HepG2 (cell line): ENCODE results near the gene ASTN2. TPM values are rescaled to one million over a fixed set of nuclear protein-coding genes. Genes with fewer than 3 reads are reported as not detected.

Experiments
- ATAC-seq: fragments of 200-7000 bp; cut with Tn5 transposase; 3 replicates; pipeline ENCODE4 v1.9.1; 2020; ENCODE audit warnings: mild to moderate bottlenecking, moderate library complexity
- BruUV-seq: library from RNA; stranded (reverse); fragments of 400-500 nt; replicated peaks from 2 replicates; lab custom pipeline; 2021; lab: Mats Ljungman, UMichigan
- CTCF ChIA-PET: fragments of 300-600 bp; formaldehyde crosslinking; extraction: SDS; loops from one replicate; lab custom pipeline; 2021; ENCODE audit warnings: low total read pairs, inconsistent platforms, low intra/inter-chr PET ratio; lab: Yijun Ruan, JAX
- POLR2A ChIA-PET: fragments of 350-600 bp; sonication (Branson Sonifier 250); formaldehyde crosslinking; loops from one replicate; lab custom pipeline; 2020; ENCODE audit warnings: antibody characterized with exemption, inconsistent platforms; lab: Yijun Ruan, JAX
- DNase-seq: peaks from one replicate; pipeline ENCODE4 v3.0.0-alpha.2; 2015; ENCODE audit warnings: low spot score
- FAIRE-seq: peaks from 3 replicates; lab custom pipeline; 2011; peaks lifted over from hg19 to GRCh38; lab: Jason Lieb, UNC
- H2AFZ ChIP-seq: one replicate; pipeline ENCODE4 v1.6.1; 2011; ENCODE audit warnings: low read length, inconsistent platforms
- H3K27ac ChIP-seq: fragments of 300-600 bp; 3 replicates; pipeline ENCODE4 v1.8.0; 2011; ENCODE audit warnings: mixed run types, mild to moderate bottlenecking, mixed read lengths, low read length, inconsistent platforms; ENCODE audit not compliant: insufficient read depth; ENCODE audit errors: extremely low read length
- H3K27me3 ChIP-seq, 2 experiments: fragments of 200-600 bp in 1 of 2; 2 replicates in 1 of 2; 3 replicates in 1 of 2; pipeline versions ENCODE4 v1.6.0 to v1.8.0; 2011; ENCODE audit warnings: low read length in 2 of 2, mild to moderate bottlenecking in 2 of 2, moderate library complexity in 2 of 2, inconsistent platforms in 1 of 2; ENCODE audit not compliant: insufficient read depth in 2 of 2, control insufficient read depth in 1 of 2
- H3K36me3 ChIP-seq, 2 experiments: fragments of 200-600 bp in 1 of 2; replicated peaks in 1 of 2; 2 replicates in 1 of 2; 3 replicates in 1 of 2; pipeline versions ENCODE4 v1.5.1 to v1.8.0; 2011; ENCODE audit warnings: low read length in 2 of 2, inconsistent platforms in 1 of 2; ENCODE audit not compliant: insufficient read depth in 2 of 2, control insufficient read depth in 1 of 2
- H3K4me1 ChIP-seq: 2 replicates; pipeline ENCODE4 v1.5.1; 2012; ENCODE audit warnings: low read length, inconsistent platforms; ENCODE audit not compliant: insufficient read depth
- H3K4me2 ChIP-seq: 2 replicates; pipeline ENCODE4 v1.6.0; 2011; ENCODE audit warnings: low read depth, low read length, inconsistent platforms
- H3K4me3 ChIP-seq, 3 experiments: fragments of 200-600 bp in 1 of 3; sonication (generic), shearing (Covaris generic) in 1 of 3; replicated peaks in 1 of 3; 2 replicates each; pipeline ENCODE4 v1.5.1; 2011 to 2016; ENCODE audit warnings: low read length in 3 of 3, inconsistent platforms in 2 of 3, low read depth in 2 of 3, mild to moderate bottlenecking in 2 of 3, control low read depth in 1 of 3, mixed read lengths in 1 of 3; ENCODE audit not compliant: insufficient read depth in 1 of 3
- H3K79me2 ChIP-seq: one replicate; pipeline ENCODE4 v1.6.1; 2011; ENCODE audit warnings: low read length, inconsistent platforms; ENCODE audit not compliant: insufficient read depth
- H3K9ac ChIP-seq: 2 replicates; pipeline ENCODE4 v1.6.0; 2011; ENCODE audit warnings: mild to moderate bottlenecking, low read depth, low read length, inconsistent platforms; ENCODE audit not compliant: insufficient read depth
- H3K9me3 ChIP-seq: 2 replicates; pipeline ENCODE4 v1.5.1; 2012; ENCODE audit warnings: mild to moderate bottlenecking, low read length
- H4K20me1 ChIP-seq: 2 replicates; pipeline ENCODE4 v1.6.0; 2011; ENCODE audit warnings: inconsistent platforms, mild to moderate bottlenecking, low read length, moderate library complexity; ENCODE audit not compliant: insufficient read depth
- GLMP ChIP-seq: sonication (generic); formaldehyde crosslinking; IDR thresholded peaks from 2 replicates; pipeline ENCODE4 v1.9.0; 2021; ENCODE audit warnings: missing genetic modification reagents, mild to moderate bottlenecking, borderline replicate concordance
- HES4 ChIP-seq: sonication (generic); formaldehyde crosslinking; IDR thresholded peaks from 2 replicates; pipeline ENCODE4 v1.9.0; 2021; ENCODE audit warnings: mild to moderate bottlenecking, missing genetic modification reagents, borderline replicate concordance
- MAFF ChIP-seq: IDR thresholded peaks from 2 replicates; pipeline ENCODE4 v1.6.1; 2011; ENCODE audit warnings: low read depth, low read length, improper control_type of control experiment
- MAFK ChIP-seq, 2 experiments: IDR thresholded peaks in 1 of 2; conservative IDR thresholded peaks in 1 of 2; 2 replicates each; pipeline ENCODE4 v1.6.1; 2011; ENCODE audit warnings: improper control_type of control experiment in 2 of 2, low read length in 2 of 2
- MXD4 ChIP-seq: IDR thresholded peaks from 2 replicates; pipeline ENCODE4 v1.6.1; 2016; ENCODE audit warnings: mild to moderate bottlenecking, missing biosample characterization, missing genetic modification reagents
- PHB2 ChIP-seq: fragments of 450-650 bp; IDR thresholded peaks from 2 replicates; pipeline ENCODE4 v1.6.1; 2018; ENCODE audit not compliant: partially characterized antibody
- RBAK ChIP-seq: sonication (generic); formaldehyde crosslinking; IDR thresholded peaks from 2 replicates; pipeline ENCODE4 v1.5.1; 2020; ENCODE audit warnings: mild to moderate bottlenecking, missing genetic modification reagents
- RBFOX2 ChIP-seq: fragments of 200-400 bp; formaldehyde crosslinking; IDR thresholded peaks from 2 replicates; pipeline ENCODE4 v1.6.1; 2017; ENCODE audit warnings: low read depth, mild to moderate bottlenecking, low read length
- ZBTB33 ChIP-seq: sonication (generic); formaldehyde crosslinking; IDR thresholded peaks from 2 replicates; pipeline ENCODE4 v1.4.0; 2020; ENCODE audit warnings: missing genetic modification reagents
- ZBTB42 ChIP-seq: sonication (generic); formaldehyde crosslinking; IDR thresholded peaks from 2 replicates; pipeline ENCODE4 v1.5.0; 2020; ENCODE audit warnings: mild to moderate bottlenecking, missing genetic modification reagents
- ZNF652 ChIP-seq: IDR thresholded peaks from 2 replicates; pipeline ENCODE4 v1.6.1; 2016; ENCODE audit warnings: low read depth, borderline replicate concordance
- WGBS: methylation state at CpG from one replicate; pipeline ENCODE4 v1.1.6; 2017; ENCODE audit warnings: low lambda C conversion rate; 5-methylcytosine and 5-hydroxymethylcytosine counted together
- in situ Hi-C: cut with HindIII; loops from 2 replicates; pipeline ENCODE4 v1.10.0; 2017; ENCODE audit warnings: low pct_unique_long_range_greater_than_20kb; ENCODE audit not compliant: extremely low pct_ligation_motif_present
- intact Hi-C: fragments of 100-400 bp; cut with micrococcal nuclease; formaldehyde crosslinking; loops from one replicate; pipeline ENCODE4 v1.10.0; 2022; ENCODE audit not compliant: unreplicated experiment
- polyA plus RNA-seq, 8 experiments: library from polyadenylated mRNA; depleted of rRNA in 3 of 8; stranded (reverse) in 7 of 8; unstranded in 1 of 8; fragments of >200 nt; fragmentation: Illumina TruSeq in 4 of 8; extraction: Trizol in 4 of 8; gene quantifications; 2 replicates each; pipeline versions ENCODE4 v1.2.1 to v1.2.3, GENCODE V29; 2011 to 2016; ENCODE audit warnings: low read depth in 4 of 8, missing spikeins in 1 of 8, mixed read lengths in 1 of 8; ENCODE audit not compliant: insufficient read depth in 1 of 8
- total RNA-seq, 5 experiments: library from RNA; depleted of rRNA; stranded (reverse); fragments of >200 nt; fragmentation: Illumina TruSeq; extraction: Trizol; gene quantifications; 2 replicates each; pipeline ENCODE4 v1.2.3, GENCODE V29; 2016; ENCODE audit warnings: low read depth in 1 of 5

The ASTN2 gene
- total and polyA plus RNA-seq, 2 of the 13 experiments (the other 11 are each of a cell fraction or from before 2014, with no cell fraction given): 5.2 to 13.5 TPM

- TF ChIP-seq GLMP (CRISPR knock-in tag): no peak
- no peak for TF ChIP-seq ZNF652 (CRISPR knock-in tag)
- no peak for TF ChIP-seq ZBTB42 (CRISPR knock-in tag)
- no peak for TF ChIP-seq RBFOX2
- TF ChIP-seq ZBTB33 (CRISPR knock-in tag): no peak
- no peak for TF ChIP-seq RBAK (CRISPR knock-in tag)
- TF ChIP-seq HES4: no peak
- no peak for TF ChIP-seq MXD4 (CRISPR knock-in tag)
Measured at GRCh38 chr9:116484492-116485061, 930.3 kb downstream of the ASTN2 start (continued).

- H3K9ac ChIP-seq: no peak overlapping the region
- no peak overlapping the region for H2AFZ ChIP-seq
- no peak for FAIRE-seq
- H3K4me2 ChIP-seq: no peak overlapping the region
- H3K27ac ChIP-seq: no peak overlapping the region
- peaks cover 0 to 1% of the 10 kb centered on the region in 2 experiments; a peak in 2 of 5 replicates for H3K36me3 ChIP-seq
- intact Hi-C loops (no loop called here), in situ Hi-C loops (no loop called here)
- no peaks in the 10 kb centered on the region for H3K9me3 ChIP-seq
- ATAC-seq: no peak
- H3K27me3 ChIP-seq: no peaks in the 10 kb centered on the region
- POLR2A ChIA-PET: no interaction called here
- no TSS peak for BruUV-seq
- peak; percentile 87 to 94 for TF ChIP-seq MAFK (conservative IDR thresholded peaks at IDR 0.05 in 1 of 2, IDR thresholded peaks at IDR 0.05 in 1 of 2; ENCODE audit: low read length in 2 of 2)
- peak; percentile 87 for TF ChIP-seq MAFF
- no peak for TF ChIP-seq PHB2
- H3K4me3 ChIP-seq: no peak overlapping the region
- H3K4me1 ChIP-seq: no peaks in the 10 kb centered on the region
- CTCF ChIA-PET: no interaction called here
- DNase-seq: no peak
- H3K79me2 ChIP-seq: no peaks in the 10 kb centered on the region
- H4K20me1 ChIP-seq: no peaks in the 10 kb centered on the region
- WGBS: 75% methylated on average over 8 of the region's 8 CpGs
Measured at GRCh38 chr9:116483622-116484491, 931.0 kb downstream of the ASTN2 start.
